HG02981 (cell line): ENCODE results near the gene SCLT1.
A peak's percentile ranks its signal among the peaks of the same experiment; 100 is the strongest.
"Not testable (repeated sequence)": the region's sequence is repeated elsewhere in the genome, so short reads cannot be mapped to it uniquely, and the experiment has no call there.

ENCODE experiments used
- ATAC-seq: cut with Tn5 transposase; IDR thresholded peaks from one replicate; pipeline ENCODE4 v1.9.1; 2021; ENCODE audit warnings: mild to moderate bottlenecking, moderate library complexity; ENCODE audit not compliant: unreplicated experiment

Gene SCLT1

GRCh38 chr4:129093191-129093920 is at the start of gene SCLT1:
Gene SCLT1 (minus strand): TSS chr4:129093539. CDS start chr4:129093103, 436 bp downstream.
- peak; percentile 94 for ATAC-seq

DNA sequence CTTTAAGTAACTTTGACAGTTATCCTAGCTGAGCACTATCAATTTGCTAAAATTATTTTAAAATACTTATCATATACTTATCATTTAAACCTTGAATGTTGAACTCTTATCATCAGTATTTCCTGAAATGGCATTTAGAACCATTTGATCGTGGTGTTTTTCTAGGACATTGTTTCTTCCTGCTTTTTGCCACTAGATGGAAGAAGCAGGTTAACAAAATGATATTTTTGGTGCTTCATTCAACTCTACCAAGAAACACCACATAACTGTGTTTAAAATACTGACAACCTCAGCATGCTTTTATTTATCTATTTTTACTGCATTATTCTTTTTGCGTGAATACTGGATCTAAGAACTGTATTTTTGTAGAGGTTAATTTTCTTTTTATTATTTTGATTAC is 47.2 kb upstream of the SCLT1 start:
- ATAC-seq: no peak

DNA sequence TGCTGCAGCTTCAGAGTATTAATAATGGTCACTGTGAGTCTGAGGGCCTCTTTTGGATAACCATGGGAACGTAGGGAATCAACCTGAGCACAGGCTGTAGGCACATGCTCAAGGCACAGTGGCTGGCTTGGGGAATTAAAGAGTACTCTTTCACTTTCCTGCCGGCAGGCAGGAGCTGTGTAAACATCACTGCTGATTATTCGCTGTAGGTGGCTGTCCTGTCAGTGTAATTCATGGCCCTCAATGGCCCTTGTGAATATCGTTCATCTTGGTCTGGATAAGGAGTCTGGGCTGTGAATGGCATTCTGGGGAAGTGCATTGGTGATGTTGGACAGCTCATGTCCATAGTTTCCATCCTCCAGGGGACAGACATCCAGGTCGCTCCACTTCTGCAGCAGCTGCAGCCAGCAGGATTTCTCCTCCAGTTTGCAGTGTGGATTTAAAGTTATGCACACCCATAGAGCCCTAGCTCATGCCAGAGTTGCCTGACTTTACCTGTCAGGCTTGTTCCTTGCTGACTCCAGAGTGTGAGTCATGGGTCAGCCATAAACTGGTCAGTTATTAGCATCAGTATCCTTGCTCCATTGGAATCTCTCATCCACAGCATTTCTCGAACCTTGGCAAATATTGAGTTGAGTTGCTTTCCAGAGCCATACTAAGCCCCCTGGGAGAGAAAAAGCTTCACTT is 45.6 kb upstream of the SCLT1 start:
- ATAC-seq: no peak

- no peak for ATAC-seq
These were observed 43.1 kb upstream of the SCLT1 start for GRCh38 chr4:129136433-129136832.

- no peak for ATAC-seq
These were observed 38.0 kb upstream of the SCLT1 start for GRCh38 chr4:129131343-129131742.

DNA sequence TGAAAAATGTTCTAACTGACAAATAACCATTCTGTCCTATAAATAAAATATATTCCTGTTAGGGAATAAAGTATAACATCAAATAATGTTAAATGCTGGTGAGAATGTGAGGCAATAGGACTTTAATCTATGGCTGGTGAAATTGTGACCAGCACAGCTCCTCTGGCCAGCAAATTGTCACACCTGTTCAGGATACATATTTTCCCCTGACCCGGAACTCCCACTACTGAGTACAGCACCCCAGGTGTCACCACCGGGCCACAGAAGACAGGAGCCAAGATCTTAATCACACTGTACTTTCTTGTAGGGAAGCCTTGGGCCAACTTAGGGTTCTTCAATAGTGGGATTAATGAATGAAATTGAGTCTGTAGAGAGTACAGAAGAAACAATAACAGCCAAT is 35.8 kb upstream of the SCLT1 start:
- ATAC-seq: no peak

DNA sequence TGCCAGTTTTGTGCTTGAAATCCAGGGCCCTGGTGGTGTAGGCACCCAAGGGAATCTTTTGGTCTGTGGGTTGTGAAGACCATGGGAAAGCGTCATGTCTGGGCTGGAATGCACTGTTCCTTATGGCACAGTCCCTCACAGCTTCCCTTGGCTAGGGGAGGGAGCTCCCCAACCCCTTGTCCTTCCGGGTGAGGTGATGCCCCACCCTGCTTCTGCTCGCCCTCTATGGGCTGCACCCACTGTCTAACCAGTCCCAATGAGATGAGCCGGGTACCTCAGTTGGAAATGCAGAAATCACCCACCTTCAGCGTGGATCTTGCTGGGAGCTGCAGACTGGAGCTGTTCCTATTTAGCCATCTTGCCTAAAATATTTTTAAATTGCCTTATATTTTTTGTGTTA is 33.3 kb upstream of the SCLT1 start:
- ATAC-seq: not testable (repeated sequence)

GRCh38 chr4:129117705-129118104 is 24.4 kb upstream of the SCLT1 start:
- no peak for ATAC-seq

- no peak for ATAC-seq
These were observed 20.6 kb upstream of the SCLT1 start for GRCh38 chr4:129113919-129114318.

- ATAC-seq: no peak
These were observed 20.1 kb upstream of the SCLT1 start for GRCh38 chr4:129113434-129113833.

- ATAC-seq: no peak
These were observed 18.6 kb upstream of the SCLT1 start for GRCh38 chr4:129111919-129112318.

DNA sequence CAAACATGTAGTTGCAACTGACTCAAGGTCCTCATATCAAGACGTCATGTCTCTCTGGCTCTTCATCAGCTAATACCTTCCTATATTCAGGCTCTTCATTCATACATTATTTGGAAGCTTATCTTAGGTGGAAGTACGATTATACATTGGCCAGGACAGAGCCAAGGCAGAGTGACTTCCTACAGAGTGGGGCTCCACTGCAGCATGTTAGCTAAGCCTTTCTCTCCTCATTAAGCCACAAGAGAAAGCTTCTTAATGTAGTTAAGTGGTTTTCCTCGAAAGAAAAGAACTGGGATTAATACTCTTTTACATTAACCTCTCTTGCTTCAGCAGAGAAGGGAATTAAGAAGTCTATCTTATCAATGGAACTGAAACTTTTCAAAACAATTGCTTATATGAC is 17.6 kb upstream of the SCLT1 start:
- ATAC-seq: no peak

DNA sequence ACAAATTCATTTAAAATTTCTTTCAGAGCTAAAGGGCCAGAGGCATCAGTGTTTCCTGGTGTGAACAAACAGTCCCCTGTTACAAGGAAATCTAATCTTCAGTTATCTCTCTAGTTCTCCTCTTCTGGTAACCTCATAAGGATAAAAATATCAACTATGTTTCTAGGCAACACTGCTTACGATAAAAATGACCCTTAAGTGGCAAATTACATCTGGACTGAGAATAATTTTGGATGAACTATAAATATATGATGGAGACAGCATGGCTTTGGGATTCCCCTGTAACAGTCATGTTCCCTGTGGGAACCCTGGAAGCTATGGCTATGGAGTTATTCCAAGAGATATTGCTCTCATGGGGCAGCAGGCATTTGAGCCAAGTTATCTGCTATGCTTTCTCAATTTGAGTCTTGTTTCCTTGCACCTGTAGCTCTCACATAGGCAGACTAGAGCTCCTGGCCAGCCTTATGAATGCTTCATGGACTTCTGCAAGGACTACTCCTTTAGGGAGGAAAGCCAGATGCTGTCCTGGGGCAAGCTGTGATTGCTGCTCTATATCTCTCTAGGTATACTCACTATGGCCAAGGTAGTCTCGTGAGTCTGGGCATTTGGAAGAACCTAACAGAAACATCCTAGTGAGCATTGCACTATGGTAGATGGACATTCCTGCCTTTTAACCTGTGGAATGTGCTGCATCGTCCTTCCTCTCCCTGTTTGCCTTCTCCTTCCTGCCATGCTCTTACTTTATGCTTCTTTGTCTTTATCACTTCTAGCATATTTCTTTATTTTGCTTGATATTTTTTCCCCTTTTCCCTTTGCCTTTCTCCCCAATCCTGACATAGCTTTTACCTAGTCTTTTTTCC is 16.9 kb upstream of the SCLT1 start:
- ATAC-seq: no peak

GRCh38 chr4:129098531-129099001 is 5.2 kb upstream of the SCLT1 start:
- no peak for ATAC-seq

DNA sequence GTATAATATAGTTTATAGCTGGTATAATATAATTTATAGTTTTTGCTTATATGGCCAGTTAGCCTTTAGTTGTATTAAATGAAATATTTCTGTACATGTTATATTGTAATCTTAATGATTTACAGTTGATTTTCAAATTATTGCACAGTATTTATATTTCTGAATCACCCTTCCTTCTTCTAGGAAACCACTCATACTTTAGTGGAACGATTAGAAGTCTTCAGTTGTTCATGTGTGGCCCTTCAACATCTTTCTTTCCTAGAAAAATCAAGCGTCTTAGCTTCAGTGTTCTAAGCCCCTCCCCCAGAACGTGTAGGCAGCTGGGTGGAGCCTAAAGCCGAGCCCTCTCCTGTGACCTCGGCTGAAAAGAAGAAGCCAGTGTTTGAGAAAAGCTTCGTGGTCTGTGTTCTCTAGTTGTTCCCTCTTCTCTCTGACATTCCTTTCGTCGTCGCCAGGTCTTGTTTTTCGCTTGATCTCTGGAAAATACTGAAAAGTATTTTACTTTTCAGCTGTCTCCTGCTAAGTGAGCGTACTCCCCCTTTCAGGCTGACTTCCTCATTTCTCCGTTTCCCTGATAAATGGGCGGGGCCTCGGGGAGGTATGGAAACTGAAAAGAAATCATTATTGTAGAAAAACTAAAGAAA is 2.6 kb upstream of the SCLT1 start, which contains the start of gene C4orf33:
Gene C4orf33 (plus strand): TSS at position 342 of the 644 bp plus-strand sequence. CDS start 6,459 bp downstream, outside the sequence.
- ATAC-seq: peak; percentile 39

DNA sequence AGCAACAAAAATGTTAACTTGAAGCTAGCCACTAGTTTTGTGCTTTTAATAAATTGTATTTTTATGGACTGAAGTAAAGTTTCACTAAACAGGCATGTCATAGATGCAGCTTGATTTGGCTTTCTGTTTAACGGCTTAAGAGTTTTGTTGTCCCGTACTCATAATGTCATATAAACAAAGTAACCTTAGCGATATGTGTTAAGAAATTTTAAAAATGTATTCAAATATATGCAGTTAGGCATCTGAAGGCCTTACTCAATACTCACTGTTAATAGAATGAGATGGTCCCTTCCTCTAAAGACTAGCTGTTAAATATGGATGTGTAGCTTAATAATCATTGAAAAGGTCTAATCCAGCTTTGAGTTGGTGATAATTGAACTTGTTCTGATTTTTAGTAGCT is 1.0 kb upstream of the SCLT1 start:
- no peak for ATAC-seq

DNA sequence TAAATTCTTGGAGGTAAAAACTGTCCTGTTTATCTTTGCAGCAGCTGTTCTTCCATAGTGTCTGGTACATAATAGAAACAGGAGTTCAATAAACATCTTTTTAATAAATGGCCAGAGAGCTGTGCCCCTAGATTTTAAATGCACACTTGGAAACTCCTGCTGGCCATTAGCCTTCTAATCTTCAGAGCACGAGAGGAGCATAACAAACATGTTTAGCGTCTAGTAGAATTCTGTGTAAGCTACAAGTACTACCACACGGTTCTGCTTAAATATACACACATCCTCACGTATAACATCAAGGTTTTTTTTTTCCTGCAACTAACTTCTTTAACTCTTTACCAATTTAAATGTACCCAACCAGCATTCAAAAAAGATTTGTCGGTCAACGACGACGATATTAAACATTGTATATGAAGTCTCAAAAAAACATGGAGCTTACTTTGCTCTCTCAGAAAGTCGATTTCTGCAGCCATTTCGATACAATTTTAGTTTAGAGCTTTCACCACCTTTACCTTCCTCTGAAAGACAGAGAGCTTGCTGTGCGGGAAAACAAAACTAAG is 628 bp downstream of the SCLT1 start:
- ATAC-seq: no peak

GRCh38 chr4:129087516-129087915 is 5.8 kb downstream of the SCLT1 start:
- ATAC-seq: no peak

GRCh38 chr4:129085472-129085871 is 7.9 kb downstream of the SCLT1 start:
- ATAC-seq: no peak

DNA sequence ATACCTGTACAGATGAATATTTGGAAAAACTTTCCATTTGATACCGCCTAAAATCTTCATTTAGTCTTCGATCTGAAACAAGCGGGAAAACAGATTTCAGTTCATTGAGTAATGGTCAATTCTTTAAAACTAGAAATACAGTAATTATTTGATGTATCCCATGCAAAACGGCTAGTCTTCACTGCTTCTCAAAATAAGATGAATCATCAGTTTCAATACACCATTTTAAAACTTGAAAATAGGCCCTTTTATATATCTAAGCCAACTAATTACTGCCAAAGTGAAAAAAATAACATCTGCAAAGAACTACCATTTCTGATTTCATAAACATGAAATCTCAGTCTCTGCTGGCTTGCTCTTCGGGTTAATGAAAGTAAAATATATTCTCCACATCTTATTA is 11.0 kb downstream of the SCLT1 start:
- ATAC-seq: no peak

- ATAC-seq: no peak
These were observed 13.2 kb downstream of the SCLT1 start for GRCh38 chr4:129080129-129080528.
